K562 (cell line): Measurements from ENCODE around the gene RNASEH2A. TPM values are rescaled to one million over a fixed set of nuclear protein-coding genes. Genes with fewer than 3 reads are reported as not detected.
A peak's percentile ranks its signal among the peaks of the same experiment; 100 is the strongest.

Source experiments
- BRD4 ChIP-seq: fragments of 200-600 bp; sonication (generic); IDR thresholded peaks from 2 replicates; pipeline ENCODE4 v1.6.1; 2017; ENCODE audit warnings: inconsistent platforms
- CBFA2T2 ChIP-seq: fragments of 450-650 bp; conservative IDR thresholded peaks from 2 replicates; pipeline ENCODE4 v1.6.1; 2017; ENCODE audit warnings: mild to moderate bottlenecking
- EGR1 ChIP-seq: fragments of 450-650 bp; conservative IDR thresholded peaks from 2 replicates; pipeline ENCODE4 v1.6.1; 2017; ENCODE audit warnings: mild to moderate bottlenecking
- GATA2 ChIP-seq: sonication (generic); formaldehyde crosslinking; IDR thresholded peaks from 2 replicates; pipeline ENCODE4 v1.4.0; 2020; ENCODE audit warnings: mild to moderate bottlenecking, missing genetic modification reagents
- GTF2F1 ChIP-seq: IDR thresholded peaks from 2 replicates; pipeline ENCODE4 v1.6.1; 2011; ENCODE audit warnings: low read depth, low read length, improper control_type of control experiment
- HBP1 ChIP-seq: fragments of 450-650 bp; formaldehyde crosslinking; IDR thresholded peaks from 2 replicates; pipeline ENCODE4 v1.4.0; 2022; ENCODE audit warnings: missing genetic modification characterization
- HMG20B ChIP-seq: fragments of 250-450 bp; sonication (Bioruptor Pico); IDR thresholded peaks from 2 replicates; pipeline ENCODE4 v1.5.0; 2021; ENCODE audit warnings: mild to moderate bottlenecking
- NBN ChIP-seq: fragments of 450-650 bp; IDR thresholded peaks from 2 replicates; pipeline ENCODE4 v1.6.1; 2016; ENCODE audit warnings: low read depth, mild to moderate bottlenecking
- PYGO2 ChIP-seq: fragments of 450-650 bp; IDR thresholded peaks from 2 replicates; pipeline ENCODE4 v1.6.1; 2016; ENCODE audit warnings: mild to moderate bottlenecking, missing genetic modification characterization, moderate library complexity, missing compliant biosample characterization
- RBM15 ChIP-seq: fragments of 200-400 bp; formaldehyde crosslinking; IDR thresholded peaks from 2 replicates; pipeline ENCODE4 v1.6.1; 2018; ENCODE audit warnings: mild to moderate bottlenecking, low read length, moderate library complexity; ENCODE audit not compliant: insufficient read depth
- STAT6 ChIP-seq: sonication (generic); formaldehyde crosslinking; IDR thresholded peaks from 2 replicates; pipeline ENCODE4 v1.8.1; 2023; ENCODE audit warnings: mild to moderate bottlenecking, missing genetic modification reagents
- ZBTB40 ChIP-seq, 2 experiments: fragments of 450-650 bp in 1 of 2; sonication (generic) in 1 of 2; formaldehyde crosslinking in 1 of 2; IDR thresholded peaks; 2 replicates each; pipeline versions ENCODE4 v1.7.1 to v1.9.0; 2016 to 2022; ENCODE audit warnings: inconsistent platforms in 1 of 2, mild to moderate bottlenecking in 1 of 2, missing genetic modification reagents in 1 of 2
- ZEB2 ChIP-seq: fragments of 450-650 bp; IDR thresholded peaks from 2 replicates; pipeline ENCODE4 v1.6.1; 2016
- polyA plus RNA-seq, 8 experiments: library from polyadenylated mRNA; depleted of rRNA in 4 of 8; stranded (reverse) in 5 of 8; unstranded in 3 of 8; fragments of >200 nt; fragmentation: Nextera tagmentation in 2 of 8; fragmentation: Illumina TruSeq in 1 of 8; extraction: Ambion mirVana in 2 of 8; extraction: Trizol in 1 of 8; gene quantifications; 2 replicates each; pipeline versions ENCODE4 v1.2.1 to v1.2.3, GENCODE V29; 2011 to 2014; ENCODE audit warnings: inconsistent platforms in 1 of 8, missing spikeins in 1 of 8
- total RNA-seq, 7 experiments: library from RNA; depleted of rRNA in 6 of 7; stranded (reverse); fragments of >200 nt in 6 of 7; fragmentation: Illumina TruSeq in 2 of 7; extraction: Trizol in 2 of 7; gene quantifications; 2 replicates each; pipeline versions ENCODE4 v1.2.1 to v1.2.3, GENCODE V29; 2011 to 2021; ENCODE audit warnings: low replicate concordance in 1 of 7

Gene RNASEH2A
- total and polyA plus RNA-seq, 9 of the 15 experiments (the other 6 are each of a cell fraction or from before 2014, with no cell fraction given) = 22.3 to 78.0 (median 61.7) TPM

GRCh38 chr19:12792051-12792852, 14.1 kb upstream of the RNASEH2A start (continued):
- TF ChIP-seq ZBTB40 (IDR thresholded peaks at IDR 0.05) = peak; percentile 86
- TF ChIP-seq ZBTB40 (CRISPR knock-in tag; IDR thresholded peaks at IDR 0.05) = no peak
- TF ChIP-seq RBM15 = peak; percentile 96; the same call in 1 of the 2 replicates
- no peak for TF ChIP-seq HBP1 (CRISPR knock-in tag)
- TF ChIP-seq GTF2F1 = no peak
- TF ChIP-seq NBN = no peak
- TF ChIP-seq CBFA2T2 = peak; percentile 46; the same call in 1 of the 2 replicates
- TF ChIP-seq STAT6 (CRISPR knock-in tag) = no peak
- TF ChIP-seq EGR1 = peak; percentile 74
- TF ChIP-seq PYGO2 (tag) = no peak
- TF ChIP-seq GATA2 (CRISPR knock-in tag) = no peak
- TF ChIP-seq ZEB2 = no peak
- TF ChIP-seq HMG20B (CRISPR knock-in tag) = no peak
- TF ChIP-seq BRD4 = no peak
